ENCODE results near the gene HES1. TPM values are rescaled to one million over a fixed set of nuclear protein-coding genes. Genes with fewer than 3 reads are reported as not detected.

HES1 gene
- total RNA-seq, 2 experiments from 2014 or later: 0.40 to 0.50 TPM

DNA sequence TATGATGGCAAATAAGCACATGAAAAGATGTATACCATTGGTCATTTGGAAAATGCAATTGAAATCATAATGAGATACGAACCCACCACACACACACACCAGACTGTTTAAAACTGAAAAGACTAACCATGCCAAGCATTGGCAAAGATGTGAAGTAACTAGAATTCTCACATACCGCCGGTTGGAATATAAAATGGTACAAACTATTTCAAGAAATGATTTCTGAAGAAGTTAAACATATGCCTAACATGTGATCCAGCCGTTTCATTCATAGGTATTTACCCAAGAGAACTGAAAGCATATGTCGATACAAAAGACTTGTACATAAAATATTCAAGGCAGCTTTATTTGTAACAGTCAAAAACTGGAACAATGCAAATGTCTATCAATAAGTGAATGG, 28.9 kb downstream of the HES1 start:
- no peak overlapping the region for H3K4me3 Mint-ChIP-seq
- no peak overlapping the region for H3K27ac Mint-ChIP-seq
- intact Hi-C loops (cut with DNase I, micrococcal nuclease): no loop called here
- no peaks in the 10 kb centered on the region for H3K4me1 Mint-ChIP-seq
- no peaks in the 10 kb centered on the region for H3K9me3 Mint-ChIP-seq (ENCODE audit: low read depth)
- no peaks in the 10 kb centered on the region for H3K36me3 Mint-ChIP-seq (ENCODE audit: low read depth)
- POLR2A ChIA-PET: no interaction called here
- no peak for ATAC-seq
- peaks cover 15% of the 10 kb centered on the region for H3K27me3 Mint-ChIP-seq
- DNase-seq: no peak
- CTCF ChIA-PET: no interaction called here

DNA sequence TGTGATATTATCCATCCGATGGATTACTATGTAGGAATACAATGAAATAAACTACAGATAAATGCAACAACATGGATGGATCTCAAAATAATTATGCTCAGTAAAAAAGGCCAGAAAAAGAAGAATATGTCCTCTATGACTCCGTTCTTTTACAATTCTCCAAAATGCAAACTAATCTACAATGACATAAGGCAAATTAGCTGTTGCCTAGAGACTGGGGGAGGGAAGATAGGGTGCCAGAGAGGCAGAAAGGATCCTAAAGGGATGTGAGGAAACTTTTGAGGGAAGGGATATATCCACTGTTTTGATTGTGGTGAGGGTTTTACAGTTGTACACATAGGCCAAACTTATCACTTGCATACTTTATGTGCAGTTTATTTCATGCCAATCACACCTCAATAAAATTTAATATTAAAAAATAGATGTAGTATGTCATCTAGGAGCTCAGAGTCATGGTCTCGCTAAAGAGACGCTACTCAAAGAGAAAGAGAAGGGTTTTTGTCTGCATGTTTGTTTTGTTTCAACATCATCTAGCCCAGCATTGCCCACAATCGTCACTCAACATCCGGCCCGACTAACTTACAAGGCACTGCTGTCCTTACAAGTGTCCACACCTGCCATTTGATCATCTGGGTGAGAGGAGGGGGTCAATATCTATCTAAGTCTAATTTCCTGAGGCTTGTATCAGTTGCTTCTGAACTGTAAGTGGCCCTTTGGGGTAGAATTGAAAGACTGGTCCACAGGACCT, 29.5 kb downstream of the HES1 start:
- no peak overlapping the region for H3K4me3 Mint-ChIP-seq
- POLR2A ChIA-PET: no interaction called here
- no peak for ATAC-seq
- H3K27me3 Mint-ChIP-seq: peaks cover 15% of the 10 kb centered on the region
- CTCF ChIA-PET: no interaction called here
- no peaks in the 10 kb centered on the region for H3K9me3 Mint-ChIP-seq (ENCODE audit: low read depth)
- no peak overlapping the region for H3K27ac Mint-ChIP-seq
- no peak for DNase-seq
- H3K4me1 Mint-ChIP-seq: no peaks in the 10 kb centered on the region
- intact Hi-C loops (cut with DNase I, micrococcal nuclease): no loop called here
- H3K36me3 Mint-ChIP-seq (ENCODE audit: low read depth): no peaks in the 10 kb centered on the region

DNA sequence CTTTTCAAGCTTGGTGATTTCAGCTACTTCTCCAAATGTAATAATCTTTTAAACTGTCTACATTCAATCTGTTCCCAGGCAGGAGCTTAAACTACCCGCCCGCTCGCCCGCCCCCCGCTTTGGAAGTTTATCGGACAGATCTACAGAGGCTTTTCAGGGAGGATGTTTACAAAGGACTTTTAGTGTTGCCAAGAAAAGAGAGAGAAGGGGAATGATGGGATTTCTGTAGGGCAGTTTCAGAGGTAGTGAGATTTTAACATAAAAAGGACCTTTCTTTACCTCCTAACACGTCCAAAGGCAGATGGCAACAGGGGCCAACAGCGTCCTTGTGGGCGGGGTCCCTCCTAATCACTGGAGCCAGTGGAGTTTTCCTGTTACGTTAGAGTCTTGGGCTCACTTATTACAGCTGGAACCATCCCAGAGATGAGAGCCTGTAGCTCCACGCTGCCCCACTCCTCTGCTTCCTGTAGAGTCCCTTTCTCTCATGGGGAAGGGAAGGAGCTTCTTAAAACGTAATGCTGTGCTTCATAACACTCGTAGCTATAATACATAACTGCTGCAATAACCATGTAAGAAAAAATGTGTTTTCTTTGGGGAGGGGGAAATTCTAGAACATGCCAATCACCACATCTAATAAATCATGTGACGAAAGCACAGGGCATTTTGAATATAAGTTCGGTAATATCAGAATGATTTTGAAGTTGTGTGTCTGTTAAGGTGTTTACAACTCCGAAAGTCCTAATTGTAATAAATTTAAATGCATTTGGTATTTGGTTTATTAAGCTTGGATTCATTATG, 30.9 kb downstream of the HES1 start:
- H3K9me3 Mint-ChIP-seq (ENCODE audit: low read depth): no peaks in the 10 kb centered on the region
- POLR2A ChIA-PET: no interaction called here
- H3K4me3 Mint-ChIP-seq: no peak overlapping the region
- H3K4me1 Mint-ChIP-seq: no peaks in the 10 kb centered on the region
- ATAC-seq: no peak
- intact Hi-C loops (cut with DNase I, micrococcal nuclease): no loop called here
- DNase-seq: no peak
- CTCF ChIA-PET: interaction anchor here (0.7 to 1.0 kb wide), 2 partner anchors 25 to 180 kb away, joined by 3 to 4 read pairs; no protein-coding TSS in a partner anchor
- H3K27ac Mint-ChIP-seq: no peak overlapping the region
- H3K36me3 Mint-ChIP-seq (ENCODE audit: low read depth): no peaks in the 10 kb centered on the region
- H3K27me3 Mint-ChIP-seq: peaks cover 10% of the 10 kb centered on the region

DNA sequence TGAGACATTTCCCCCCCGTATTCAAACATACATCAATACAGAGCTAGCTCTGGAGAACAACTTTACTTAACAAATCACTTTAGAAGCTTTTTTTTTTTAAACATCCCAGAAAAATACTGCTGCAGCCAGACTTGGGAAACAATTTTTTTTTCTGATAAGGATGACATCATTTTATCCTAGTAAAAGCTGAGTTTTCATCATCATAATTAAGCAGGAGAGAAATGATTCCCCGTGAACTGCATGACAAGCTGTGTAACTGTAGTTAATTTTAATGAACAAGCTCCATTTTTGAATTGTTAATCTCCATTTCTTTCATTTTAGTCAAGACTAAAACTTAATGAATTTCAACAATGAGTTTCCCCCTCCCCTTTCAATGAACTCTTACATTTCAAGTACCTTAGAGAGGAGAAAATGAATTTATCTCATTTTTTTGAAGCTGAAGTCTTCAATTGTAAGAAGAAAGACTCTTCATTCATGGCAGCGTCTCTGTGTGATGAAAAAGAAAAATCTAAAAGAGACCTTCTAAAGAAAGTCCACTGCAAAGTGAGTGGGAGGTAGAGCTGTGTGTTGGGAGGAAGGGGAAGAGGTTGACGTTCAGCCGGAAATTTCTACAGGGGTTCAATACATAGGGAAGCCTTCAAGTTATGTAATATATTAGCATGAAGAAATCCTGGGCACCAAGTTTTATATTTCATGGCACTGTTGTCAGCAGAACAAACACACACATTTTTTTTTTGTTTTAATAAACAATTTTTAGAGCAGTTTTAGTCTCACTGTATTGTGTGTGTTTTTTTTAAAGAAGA, 31.7 kb downstream of the HES1 start:
- H3K4me3 Mint-ChIP-seq: no peak overlapping the region
- no peak for DNase-seq
- no peaks in the 10 kb centered on the region for H3K9me3 Mint-ChIP-seq (ENCODE audit: low read depth)
- POLR2A ChIA-PET: no interaction called here
- H3K4me1 Mint-ChIP-seq: no peaks in the 10 kb centered on the region
- no peak for ATAC-seq
- peaks cover 10% of the 10 kb centered on the region for H3K27me3 Mint-ChIP-seq
- H3K27ac Mint-ChIP-seq: no peak overlapping the region
- H3K36me3 Mint-ChIP-seq (ENCODE audit: low read depth): no peaks in the 10 kb centered on the region
- CTCF ChIA-PET: interaction anchor here (0.7 to 1.0 kb wide), 2 partner anchors 26 to 179 kb away, joined by 3 to 4 read pairs; no protein-coding TSS in a partner anchor
- intact Hi-C loops (cut with DNase I, micrococcal nuclease): no loop called here

DNA sequence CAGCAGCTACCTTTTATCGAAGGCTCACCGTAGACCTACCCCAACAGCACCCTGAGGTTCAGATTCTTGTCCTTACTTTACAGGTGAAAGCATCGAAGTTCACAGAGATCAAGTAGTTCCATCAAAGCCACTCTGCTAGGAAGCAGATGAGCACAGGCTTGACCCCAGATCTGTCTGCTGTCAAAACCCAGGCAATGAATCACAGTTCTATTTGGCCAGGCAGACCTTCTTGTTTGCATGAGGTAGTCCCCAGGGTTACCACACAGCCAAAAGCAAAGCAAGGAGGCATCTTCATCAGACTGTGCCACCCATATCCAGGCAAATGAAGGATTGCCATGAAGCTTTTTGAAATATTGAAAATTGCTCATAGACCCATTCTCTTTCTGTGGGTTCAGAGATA, 33.0 kb downstream of the HES1 start:
- ChIA-PET POLR2A (no interaction called here), CTCF (no interaction called here)
- no peak overlapping the region for H3K27ac Mint-ChIP-seq
- no peaks in the 10 kb centered on the region for H3K36me3 Mint-ChIP-seq (ENCODE audit: low read depth)
- DNase-seq (no peak), ATAC-seq (no peak)
- peaks cover 8% of the 10 kb centered on the region for H3K27me3 Mint-ChIP-seq
- intact Hi-C loops (cut with DNase I, micrococcal nuclease): no loop called here
- H3K4me3 Mint-ChIP-seq: no peak overlapping the region
- H3K9me3 Mint-ChIP-seq (ENCODE audit: low read depth): no peaks in the 10 kb centered on the region
- H3K4me1 Mint-ChIP-seq: no peaks in the 10 kb centered on the region

DNA sequence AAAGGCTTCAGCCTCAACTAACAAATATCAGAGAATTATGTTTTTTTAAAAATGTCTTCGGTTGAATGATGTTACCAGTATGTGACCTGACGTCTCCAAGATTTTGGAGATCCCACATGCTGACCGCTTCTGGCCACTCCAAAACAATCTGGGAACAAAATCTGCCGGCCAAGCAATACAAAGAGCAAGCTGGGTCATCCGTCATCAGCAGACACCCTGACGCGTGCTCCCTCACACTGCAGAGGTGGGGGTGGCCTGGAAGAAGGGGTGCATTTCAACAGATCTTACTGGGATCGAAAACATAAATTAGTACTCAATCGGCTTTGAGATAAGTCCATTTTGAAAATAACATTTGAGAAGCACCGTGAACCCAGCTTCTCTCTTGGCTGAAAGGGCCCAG, 33.6 kb downstream of the HES1 start:
- Mint-ChIP-seq H3K27me3 (peaks cover 6% of the 10 kb centered on the region), H3K36me3 (ENCODE audit: low read depth) (no peaks in the 10 kb centered on the region), H3K4me1 (no peaks in the 10 kb centered on the region), H3K4me3 (no peak overlapping the region), H3K27ac (no peak overlapping the region), H3K9me3 (ENCODE audit: low read depth) (no peaks in the 10 kb centered on the region)
- DNase-seq (no peak), ATAC-seq (no peak)
- ChIA-PET CTCF (no interaction called here), POLR2A (no interaction called here)
- intact Hi-C loops (cut with DNase I, micrococcal nuclease): no loop called here

DNA sequence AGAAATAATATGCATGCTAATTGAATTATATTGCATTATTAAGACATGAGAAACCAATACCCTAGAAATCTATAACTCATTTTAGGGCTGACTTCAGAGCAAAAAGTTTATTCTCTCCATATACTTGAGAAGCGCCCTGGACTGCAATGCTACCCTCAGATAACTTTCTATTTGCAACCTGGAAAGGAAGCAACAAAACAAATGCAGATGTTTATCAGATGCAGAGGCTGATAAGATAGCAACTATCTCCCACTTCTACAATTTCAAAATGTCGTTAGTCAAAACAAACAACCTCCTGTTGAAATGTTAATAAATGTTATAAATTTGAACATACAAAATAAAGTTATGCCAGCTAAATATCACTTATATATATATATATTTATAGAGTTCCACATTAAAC, 34.8 kb downstream of the HES1 start:
- CTCF ChIA-PET: no interaction called here
- Mint-ChIP-seq H3K27ac (no peak overlapping the region), H3K4me3 (no peak overlapping the region), H3K9me3 (ENCODE audit: low read depth) (no peaks in the 10 kb centered on the region), H3K36me3 (ENCODE audit: low read depth) (no peaks in the 10 kb centered on the region), H3K27me3 (peaks cover 2% of the 10 kb centered on the region), H3K4me1 (no peaks in the 10 kb centered on the region)
- POLR2A ChIA-PET: no interaction called here
- DNase-seq: no peak
- no peak for ATAC-seq
- intact Hi-C loops (cut with DNase I, micrococcal nuclease): no loop called here

DNA sequence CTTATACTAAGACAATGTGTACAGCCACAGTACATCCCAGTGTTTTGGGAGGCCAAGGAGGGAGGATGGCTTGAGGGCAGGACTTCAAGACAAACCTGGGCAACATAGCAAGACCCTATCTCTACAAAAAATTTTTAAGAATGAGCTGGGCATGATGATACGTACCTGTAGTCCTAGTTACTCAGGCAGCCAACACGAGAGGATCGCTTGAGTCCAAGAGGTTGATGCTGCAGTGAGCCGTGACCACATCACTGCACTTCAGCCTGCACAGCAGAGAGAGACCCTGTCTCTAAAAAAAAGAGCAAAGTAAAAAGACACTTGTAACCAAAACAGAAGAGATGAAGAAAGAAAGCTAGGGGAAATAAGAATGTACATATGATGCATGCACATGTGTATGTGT, 38.5 kb downstream of the HES1 start:
- H3K27ac Mint-ChIP-seq: no peak overlapping the region
- H3K9me3 Mint-ChIP-seq (ENCODE audit: low read depth): no peaks in the 10 kb centered on the region
- no peaks in the 10 kb centered on the region for H3K4me1 Mint-ChIP-seq
- ChIA-PET POLR2A (no interaction called here), CTCF (no interaction called here)
- DNase-seq (no peak), ATAC-seq (no peak)
- intact Hi-C loops (cut with DNase I, micrococcal nuclease): no loop called here
- H3K36me3 Mint-ChIP-seq (ENCODE audit: low read depth): no peaks in the 10 kb centered on the region
- peaks cover 4% of the 10 kb centered on the region for H3K27me3 Mint-ChIP-seq
- H3K4me3 Mint-ChIP-seq: no peak overlapping the region

DNA sequence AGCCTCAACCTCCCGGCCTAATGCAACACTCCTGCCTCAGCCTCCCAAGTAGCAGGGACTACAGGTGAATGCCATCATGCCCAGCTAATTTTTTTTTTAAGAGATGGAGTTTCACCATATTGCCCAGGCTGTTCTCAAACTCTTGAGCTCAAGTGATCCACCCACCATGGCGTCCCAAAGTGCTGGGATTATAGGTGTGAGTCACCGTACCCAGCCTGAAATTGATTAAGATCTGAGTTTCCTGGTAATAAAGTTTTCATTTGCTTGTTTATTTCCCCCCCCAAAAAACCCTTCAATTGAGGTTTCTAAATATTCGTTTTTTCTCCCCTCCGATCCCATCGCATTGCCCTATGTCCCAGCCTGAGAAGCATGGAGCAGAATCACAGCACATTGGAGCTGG, 39.0 kb downstream of the HES1 start:
- DNase-seq (no peak), ATAC-seq (no peak)
- Mint-ChIP-seq H3K4me1 (no peaks in the 10 kb centered on the region), H3K27me3 (peaks cover 4% of the 10 kb centered on the region), H3K27ac (no peak overlapping the region), H3K36me3 (ENCODE audit: low read depth) (no peaks in the 10 kb centered on the region), H3K9me3 (ENCODE audit: low read depth) (no peaks in the 10 kb centered on the region), H3K4me3 (no peak overlapping the region)
- intact Hi-C loops (cut with DNase I, micrococcal nuclease): no loop called here
- CTCF ChIA-PET: no interaction called here
- POLR2A ChIA-PET: no interaction called here

DNA sequence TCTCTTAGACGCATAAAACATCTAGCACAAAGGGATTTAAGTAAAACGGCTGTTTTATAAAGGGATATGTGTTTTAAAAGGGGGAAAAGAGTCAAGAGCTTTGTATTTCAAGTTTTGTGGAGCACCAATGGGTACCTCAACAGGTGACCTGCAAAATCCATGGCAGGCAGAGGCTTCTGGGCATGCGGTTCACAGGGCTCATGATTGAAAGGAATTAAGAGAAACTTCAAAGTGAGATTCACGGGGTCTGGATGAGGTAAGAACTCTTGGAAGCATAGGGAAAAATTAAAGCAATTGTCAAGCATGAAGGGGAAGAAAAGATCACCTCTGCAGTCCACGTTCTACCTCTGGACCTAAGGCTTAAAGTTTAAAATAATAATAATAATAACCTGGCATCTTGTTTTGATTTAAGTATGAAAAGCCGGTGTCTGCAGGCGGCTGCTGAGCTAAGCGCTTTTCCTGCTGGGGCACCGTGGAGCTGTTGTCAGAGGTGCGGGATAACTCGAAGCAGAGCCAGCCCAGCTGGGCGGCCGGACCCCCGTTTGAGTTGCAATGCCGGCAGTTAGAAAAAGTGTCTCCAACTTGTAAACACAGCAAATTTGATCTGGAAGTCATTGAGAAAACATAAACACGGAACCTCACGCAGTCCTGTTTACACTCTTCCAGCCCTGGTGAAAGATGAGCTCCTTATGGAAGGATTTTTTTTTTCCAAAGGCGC, 40.5 kb downstream of the HES1 start:
- POLR2A ChIA-PET: no interaction called here

DNA sequence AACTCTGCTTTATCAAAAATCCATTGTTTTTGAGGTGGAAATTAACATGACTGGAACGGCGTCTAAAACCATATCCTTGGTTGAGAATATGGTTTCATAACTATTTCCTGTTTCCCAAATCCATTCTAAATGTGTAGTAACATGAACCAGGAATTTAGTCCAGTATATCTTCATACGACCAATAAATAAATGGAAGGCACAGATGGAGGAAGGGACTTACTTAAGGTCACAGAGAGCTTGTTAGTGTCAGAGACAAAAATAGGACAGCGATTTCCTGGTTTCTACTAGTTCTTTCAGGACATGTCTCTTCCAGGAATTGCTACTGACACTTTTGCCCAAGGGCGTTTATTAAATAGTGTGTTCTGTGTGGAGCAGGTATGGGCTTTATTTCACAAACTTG, 41.2 kb downstream of the HES1 start:
- ATAC-seq (no peak), DNase-seq (no peak)
- no peaks in the 10 kb centered on the region for H3K9me3 Mint-ChIP-seq (ENCODE audit: low read depth)
- no peaks in the 10 kb centered on the region for H3K36me3 Mint-ChIP-seq (ENCODE audit: low read depth)
- no peak overlapping the region for H3K4me3 Mint-ChIP-seq
- CTCF ChIA-PET: interaction anchor here (1.1 kb wide), 1 partner anchor 16 kb away, joined by 3 read pairs; no protein-coding TSS in a partner anchor
- no peaks in the 10 kb centered on the region for H3K4me1 Mint-ChIP-seq
- H3K27ac Mint-ChIP-seq: no peak overlapping the region
- intact Hi-C loops (cut with DNase I, micrococcal nuclease): no loop called here
- POLR2A ChIA-PET: no interaction called here
- peaks cover 3% of the 10 kb centered on the region for H3K27me3 Mint-ChIP-seq

More for the DNA sequence above, 40.5 kb downstream of the HES1 start:
- H3K36me3 Mint-ChIP-seq (ENCODE audit: low read depth): no peaks in the 10 kb centered on the region
- CTCF ChIA-PET: interaction anchor here (1.1 kb wide), 1 partner anchor 15 kb away, joined by 3 read pairs; no protein-coding TSS in a partner anchor
- intact Hi-C loops (cut with DNase I, micrococcal nuclease): no loop called here
- H3K9me3 Mint-ChIP-seq (ENCODE audit: low read depth): no peaks in the 10 kb centered on the region
- no peak overlapping the region for H3K4me3 Mint-ChIP-seq
- H3K27ac Mint-ChIP-seq: no peak overlapping the region
- DNase-seq (no peak), ATAC-seq (no peak)
- H3K27me3 Mint-ChIP-seq: peaks cover 4% of the 10 kb centered on the region
- H3K4me1 Mint-ChIP-seq: no peaks in the 10 kb centered on the region
